Dedifferentiated amniotic fluid mesenchymal stem cell (primary cell): ENCODE measurements around the gene DOC2A.
"Not testable (repeated sequence)": the region's sequence is repeated elsewhere in the genome, so short reads cannot be mapped to it uniquely, and the experiment has no call there.

ENCODE experiments used
- DNase-seq: peaks from one replicate; pipeline ENCODE4 v3.0.0-alpha.2; 2016; ENCODE audit errors: extremely low spot score

DOC2A gene

GRCh38 chr16:30027588-30028437, 17.0 kb upstream of the DOC2A start:
- DNase-seq = no peak

DNA sequence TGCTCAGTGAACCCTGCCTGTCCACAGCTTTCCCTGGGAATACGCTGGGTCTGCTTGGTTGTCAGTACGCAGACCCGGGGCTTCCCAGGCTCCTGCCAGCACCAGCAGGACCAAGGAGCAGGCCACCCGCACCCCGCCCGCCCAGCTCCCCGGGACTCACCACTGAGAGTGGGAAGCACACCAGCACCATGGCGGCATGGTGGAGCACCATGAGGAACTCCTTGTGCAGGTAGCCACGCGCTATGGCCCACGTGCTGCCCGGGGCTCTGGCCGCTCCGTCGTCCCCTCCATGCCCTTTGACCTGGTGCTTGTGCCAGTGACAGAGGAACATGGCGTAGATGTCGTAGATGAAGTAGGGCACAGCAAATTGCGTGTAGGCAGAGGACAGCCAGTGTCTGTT, 15.6 kb upstream of the DOC2A start:
- no peak for DNase-seq

DNA sequence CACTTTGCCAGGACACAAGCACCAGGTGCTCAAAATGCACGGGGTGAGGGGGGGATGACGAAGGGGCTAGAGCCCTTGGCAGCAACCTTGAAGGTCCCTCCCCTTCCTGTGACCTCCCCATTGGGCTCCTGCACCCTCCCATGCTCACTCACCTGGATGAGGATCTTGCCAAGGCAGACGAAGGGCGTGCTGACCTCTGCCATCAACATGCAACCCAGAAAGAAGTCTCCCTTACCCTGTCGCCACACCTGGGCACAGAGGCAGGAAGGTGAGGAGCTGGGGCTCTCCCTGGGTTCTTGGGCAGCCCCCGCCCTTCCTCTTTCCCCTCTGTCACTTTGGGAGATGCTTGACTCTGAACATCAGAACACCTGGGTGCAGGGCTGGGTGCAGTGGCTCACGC, 14.7 kb upstream of the DOC2A start:
- no peak for DNase-seq

- DNase-seq = no peak
These were observed 14.3 kb upstream of the DOC2A start for GRCh38 chr16:30025156-30025555.

GRCh38 chr16:30024451-30024850, 13.6 kb upstream of the DOC2A start:
- DNase-seq = no peak

DNA sequence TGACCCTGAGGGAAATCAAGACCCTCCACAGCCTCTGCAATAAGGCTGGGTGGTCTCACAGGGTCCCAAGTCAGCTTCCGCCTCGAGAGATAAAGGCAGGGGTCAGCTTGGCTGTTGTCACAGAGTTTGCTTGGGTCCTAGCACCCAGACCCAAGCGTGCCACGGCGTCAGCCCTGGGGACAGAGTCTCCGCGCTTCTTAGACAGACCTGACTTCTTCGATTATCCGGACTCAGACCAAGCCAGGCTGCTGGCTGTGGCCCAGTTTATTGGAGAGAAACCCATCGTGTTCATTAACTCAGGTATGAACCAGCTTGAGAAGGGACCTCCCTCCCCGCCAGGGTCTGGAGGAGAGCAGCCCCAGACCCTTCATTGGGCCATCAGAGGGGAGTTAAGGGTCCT, 12.8 kb upstream of the DOC2A start:
- DNase-seq = no peak

DNA sequence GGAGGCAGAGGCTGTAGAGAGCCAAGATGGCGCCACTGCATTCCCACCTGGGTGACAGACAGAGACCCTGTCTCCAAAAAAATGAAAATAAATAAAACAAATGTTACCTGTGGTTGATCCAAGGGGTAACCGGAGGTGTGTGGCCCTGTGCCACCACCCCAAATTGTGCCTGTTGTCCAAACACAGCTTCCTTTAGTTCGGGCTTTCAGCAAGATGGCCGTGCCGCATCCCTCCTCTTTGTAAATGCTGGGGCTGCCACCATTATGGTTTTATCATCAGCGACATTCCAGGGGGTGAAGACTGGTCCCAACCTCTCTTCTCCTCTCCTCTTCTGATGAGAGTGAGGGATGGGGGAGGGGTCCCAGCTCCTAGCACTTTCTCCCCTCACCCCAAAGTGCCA, 12.1 kb upstream of the DOC2A start, which contains the start of gene C16orf92:
TSS of gene C16orf92 (plus strand) at position 312 of the 400 bp plus-strand sequence. CDS start 143 bp downstream, outside the sequence.
- no peak for DNase-seq

- no peak for DNase-seq
These were observed 7.9 kb upstream of the DOC2A start for GRCh38 chr16:30018731-30019158.

DNA sequence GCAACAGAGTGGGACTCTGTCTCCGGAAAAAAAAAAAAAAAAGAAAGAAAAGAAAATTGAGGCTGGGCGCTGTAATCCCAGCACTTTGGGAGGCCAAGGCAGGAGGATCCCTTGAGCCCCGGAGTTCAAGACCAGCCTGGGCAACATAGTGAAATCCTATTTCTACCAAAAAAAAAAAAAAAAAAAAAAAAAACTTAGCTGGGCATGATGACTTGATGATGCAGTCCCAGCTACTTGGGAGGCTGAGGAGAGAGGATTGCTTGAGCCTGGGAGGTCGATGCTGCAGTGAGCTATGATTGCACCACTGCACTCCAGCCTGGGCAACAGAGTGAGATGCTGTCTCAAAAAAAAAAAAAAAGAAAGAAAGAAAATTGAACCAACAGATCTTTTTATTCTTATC, 7.1 kb upstream of the DOC2A start:
- DNase-seq = not testable (repeated sequence)

GRCh38 chr16:30017277-30017656, 6.4 kb upstream of the DOC2A start:
- DNase-seq = no peak

DNA sequence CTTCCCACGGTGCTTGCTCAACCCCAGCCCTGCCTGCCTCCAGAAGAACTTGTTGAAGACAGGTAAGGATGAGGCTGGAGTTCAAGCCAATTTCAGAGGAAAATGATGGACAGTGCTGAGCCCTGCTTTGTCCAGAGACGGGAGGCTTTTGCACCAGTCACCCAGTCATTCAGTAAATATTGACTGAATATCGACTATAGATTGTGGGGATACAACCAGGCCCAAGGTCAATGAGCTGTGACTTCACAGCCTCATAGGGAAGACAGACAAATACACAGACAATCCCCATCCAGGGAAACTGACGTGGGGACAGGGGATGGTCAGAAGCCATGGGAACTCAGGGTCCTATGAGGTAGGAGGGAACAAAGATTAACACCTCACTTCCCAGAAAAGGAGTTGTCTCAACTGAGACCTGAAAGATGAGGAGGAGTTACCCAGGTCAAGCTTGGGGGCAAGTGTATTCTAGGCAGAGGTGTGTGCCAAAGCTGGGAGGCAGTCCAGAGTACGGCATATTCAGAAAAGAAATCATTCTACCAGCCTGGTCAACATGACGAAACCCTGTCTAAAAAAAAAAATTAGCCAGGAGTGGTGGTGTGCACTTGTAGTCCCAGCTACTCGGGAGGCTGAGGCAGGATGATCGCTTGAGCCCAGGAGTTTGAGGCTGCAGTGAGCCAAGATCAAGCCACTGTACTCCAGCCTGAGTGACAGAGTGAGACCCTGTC, 5.9 kb upstream of the DOC2A start:
- DNase-seq = no peak

DNA sequence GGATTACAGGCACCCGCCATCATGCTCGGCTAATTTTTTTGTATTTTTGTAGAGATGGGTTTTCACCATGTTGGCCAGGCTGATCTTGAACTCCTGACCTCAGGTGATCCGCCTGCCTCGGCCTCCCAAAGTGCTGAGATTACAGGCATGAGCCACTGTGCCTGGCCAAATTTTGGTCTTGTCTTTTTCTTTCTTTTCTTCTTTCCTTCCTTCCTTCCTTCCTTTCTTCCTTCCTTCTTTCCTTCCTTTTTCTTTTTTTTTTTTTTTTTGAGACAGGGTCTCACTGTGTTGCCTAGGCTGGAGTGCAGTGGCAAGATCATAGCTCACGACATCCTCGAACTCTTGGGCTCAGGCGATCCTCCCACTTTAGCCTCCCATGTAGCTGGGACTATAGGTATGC, 4.6 kb upstream of the DOC2A start:
- DNase-seq = not testable (repeated sequence)

- not testable (repeated sequence) for DNase-seq
These were observed 1.8 kb upstream of the DOC2A start for GRCh38 chr16:30012598-30012997.

GRCh38 chr16:30011714-30012504, 1.1 kb upstream of the DOC2A start:
- DNase-seq = no peak

DNA sequence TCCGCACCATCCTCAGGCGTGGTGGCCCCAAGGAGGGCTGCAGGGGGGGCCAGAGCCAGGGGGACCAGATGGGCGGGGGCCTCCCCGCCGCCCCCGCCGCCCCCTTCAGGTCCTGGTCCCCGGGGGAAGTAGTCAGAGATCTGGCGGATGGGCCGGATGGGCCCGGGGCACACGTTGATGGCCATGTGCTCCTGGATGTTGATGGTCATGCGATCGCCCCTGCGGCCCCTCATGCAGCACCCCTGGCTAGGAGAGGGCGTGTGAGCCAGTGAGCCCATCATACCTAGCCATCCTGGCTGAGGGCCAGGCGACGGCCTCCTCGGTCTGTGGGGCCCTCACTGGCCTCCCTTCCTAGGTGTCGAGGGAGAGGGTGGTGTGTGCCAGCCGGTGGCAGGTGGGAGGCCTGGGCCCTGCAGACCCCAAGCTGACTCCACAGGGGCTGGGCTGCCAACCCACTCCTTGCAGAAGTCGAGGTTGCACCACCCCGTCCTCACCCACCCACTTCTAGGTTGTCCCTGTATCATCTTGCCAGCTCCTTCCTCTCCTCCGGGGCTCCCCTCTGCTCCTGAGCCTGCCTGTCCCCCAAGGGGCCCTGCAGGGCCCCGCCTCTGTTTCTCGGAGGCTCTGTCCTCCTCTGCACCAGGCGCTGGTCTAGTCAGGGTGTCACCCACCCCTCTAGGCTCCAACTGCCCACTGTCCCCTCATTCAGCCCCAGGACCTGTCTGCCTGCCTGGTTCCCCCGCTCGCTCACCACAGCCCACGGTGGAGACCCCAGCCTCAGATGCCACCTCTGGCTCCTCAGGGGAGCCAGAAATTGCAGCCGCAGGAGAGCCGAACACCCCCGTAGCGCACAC, 610 bp downstream of the DOC2A start:
- DNase-seq = no peak

GRCh38 chr16:30009085-30009862, 1.6 kb downstream of the DOC2A start:
- no peak for DNase-seq

GRCh38 chr16:30007378-30007895, 3.4 kb downstream of the DOC2A start:
- DNase-seq = no peak

DNA sequence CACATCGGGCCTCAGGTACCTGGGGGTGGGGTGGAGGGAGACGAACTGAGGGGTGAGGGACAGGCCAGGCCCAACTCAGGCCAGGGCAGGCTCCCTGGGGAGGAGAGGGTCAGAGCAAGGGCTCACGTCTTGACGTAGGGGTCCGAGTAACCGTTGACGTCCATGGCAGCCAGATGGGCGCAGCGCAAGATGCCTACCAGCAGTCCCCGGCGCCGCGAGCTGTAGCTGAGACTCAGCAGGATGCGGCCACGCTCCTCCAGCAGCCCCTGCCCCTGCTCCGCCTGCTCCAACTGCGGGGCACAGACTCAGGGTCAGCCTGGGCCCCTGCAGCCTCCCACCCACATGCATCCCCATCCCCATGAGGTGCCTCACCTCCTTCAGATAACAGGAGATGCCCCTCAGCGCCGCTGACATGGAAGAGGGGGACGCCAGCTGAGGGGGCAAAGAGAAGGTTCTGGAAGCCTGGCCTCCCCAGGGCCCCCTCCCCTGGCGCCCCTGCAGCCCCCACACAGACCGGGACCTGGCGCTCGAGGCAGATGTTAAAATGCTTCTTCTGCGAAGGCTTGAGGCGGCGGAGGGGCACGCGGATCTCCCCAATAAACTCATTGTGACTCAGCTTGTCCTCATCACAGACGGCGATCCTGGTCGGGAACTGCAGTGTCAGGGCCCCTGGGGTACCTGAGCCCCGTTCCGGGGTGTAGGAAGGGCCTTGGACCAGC, 4.0 kb downstream of the DOC2A start:
- DNase-seq = no peak

- no peak for DNase-seq
These were observed 4.7 kb downstream of the DOC2A start for GRCh38 chr16:30006095-30006473.
